Non-pigmented ciliary epithelial cell (primary cell): ENCODE results near the gene RAB44.
"Not testable (repeated sequence)": the region's sequence is repeated elsewhere in the genome, so short reads cannot be mapped to it uniquely, and the experiment has no call there.

ENCODE experiments used
- DNase-seq: peaks from one replicate; pipeline ENCODE4 v3.0.0-alpha.2; 2010; ENCODE audit warnings: low read depth

The RAB44 gene

GRCh38 chr6:36706339-36706738 is 8.7 kb downstream of the RAB44 start:
- DNase-seq, result no peak

GRCh38 chr6:36712816-36713215 is 15.2 kb downstream of the RAB44 start:
- no peak for DNase-seq

- DNase-seq, result no peak
These were observed 16.2 kb downstream of the RAB44 start for GRCh38 chr6:36713846-36714245.

- no peak for DNase-seq
These were observed 16.9 kb downstream of the RAB44 start for GRCh38 chr6:36714511-36714910.

GRCh38 chr6:36715469-36715868 is 17.8 kb downstream of the RAB44 start:
- DNase-seq, result no peak

- DNase-seq, result no peak
These were observed 19.0 kb downstream of the RAB44 start for GRCh38 chr6:36716476-36717093.

- no peak for DNase-seq
These were observed 19.7 kb downstream of the RAB44 start for GRCh38 chr6:36717231-36717825.

GRCh38 chr6:36717871-36718540 is 20.4 kb downstream of the RAB44 start:
- DNase-seq, result no peak

GRCh38 chr6:36718560-36718959 is 20.9 kb downstream of the RAB44 start:
- DNase-seq, result no peak

- no peak for DNase-seq
These were observed 21.5 kb downstream of the RAB44 start for GRCh38 chr6:36719126-36719525.

GRCh38 chr6:36720251-36721141 is 22.9 kb downstream of the RAB44 start:
- DNase-seq, result no peak

- no peak for DNase-seq
These were observed 23.9 kb downstream of the RAB44 start for GRCh38 chr6:36721369-36722140.

- no peak for DNase-seq
These were observed 24.7 kb downstream of the RAB44 start for GRCh38 chr6:36722365-36722764.

GRCh38 chr6:36722879-36723278 is 25.3 kb downstream of the RAB44 start:
- no peak for DNase-seq

- not testable (repeated sequence) for DNase-seq
These were observed 26.4 kb downstream of the RAB44 start for GRCh38 chr6:36723992-36724391.

- no peak for DNase-seq
These were observed 27.1 kb downstream of the RAB44 start for GRCh38 chr6:36724514-36725390.

- DNase-seq, result no peak
These were observed 28.0 kb downstream of the RAB44 start for GRCh38 chr6:36725581-36725980.

- no peak for DNase-seq
These were observed 29.9 kb downstream of the RAB44 start for GRCh38 chr6:36727505-36728021.

- no peak for DNase-seq
These were observed 30.9 kb downstream of the RAB44 start for GRCh38 chr6:36728289-36729160.

GRCh38 chr6:36729161-36729524 is 31.5 kb downstream of the RAB44 start:
- no peak for DNase-seq
